ENCODE results near the gene XPA. TPM values are rescaled to one million over a fixed set of nuclear protein-coding genes. Genes with fewer than 3 reads are reported as not detected.

Gene XPA
- total RNA-seq, 1 experiment from 2014 or later: 3.0 TPM

- TF ChIP-seq HMGA2 (CRISPR knock-in tag; IDR thresholded peaks at IDR 0.05) (no peak), NFYB (CRISPR knock-in tag; conservative IDR thresholded peaks at IDR 0.05; ENCODE audit: low read depth) (no peak), ATF1 (CRISPR knock-in tag; IDR thresholded peaks at IDR 0.05) (no peak), PRRX2 (CRISPR knock-in tag; IDR thresholded peaks at IDR 0.05) (no peak), ZNF232 (CRISPR knock-in tag; IDR thresholded peaks at IDR 0.05) (no peak), E2F4 (CRISPR knock-in tag; IDR thresholded peaks at IDR 0.05; ENCODE audit: borderline replicate concordance, low read depth) (no peak), ZNF219 (CRISPR knock-in tag; IDR thresholded peaks at IDR 0.05; ENCODE audit: borderline replicate concordance) (0 out of 2 replicates have a peak, but pooled peaks have one; percentile 15), TCF7 (CRISPR knock-in tag; IDR thresholded peaks at IDR 0.05; ENCODE audit: low read depth) (no peak), IRF1 (CRISPR knock-in tag; IDR thresholded peaks at IDR 0.05) (peak; percentile 42; the same call in 1 of the 2 replicates), ELF4 (CRISPR knock-in tag; IDR thresholded peaks at IDR 0.05; ENCODE audit: low read depth) (no peak), GTF2I (CRISPR knock-in tag; conservative IDR thresholded peaks at IDR 0.05) (no peak), MXD4 (CRISPR knock-in tag; IDR thresholded peaks at IDR 0.05; ENCODE audit: borderline replicate concordance) (no peak), NR2C2 (CRISPR knock-in tag; IDR thresholded peaks at IDR 0.05) (no peak), E2F1 (CRISPR knock-in tag; IDR thresholded peaks at IDR 0.05) (peak; percentile 87; the same call in 1 of the 2 replicates), ZNF281 (CRISPR knock-in tag; IDR thresholded peaks at IDR 0.05) (no peak; the same call in 1 of the 2 replicates), FOXP4 (CRISPR knock-in tag; IDR thresholded peaks at IDR 0.05) (peak; percentile 71; the same call in 1 of the 2 replicates), JAZF1 (CRISPR knock-in tag; IDR thresholded peaks at IDR 0.05) (no peak), ATF2 (CRISPR knock-in tag; IDR thresholded peaks at IDR 0.05; ENCODE audit: borderline replicate concordance, low read depth) (no peak), PRDM15 (CRISPR knock-in tag; IDR thresholded peaks at IDR 0.05) (no peak), CTCF (IDR thresholded peaks at IDR 0.05) (no peak)
Observed at GRCh38 chr9:97740848-97741821, 44.0 kb upstream of the XPA start (continued).

Data from WTC11 (cell line).